Memory B cell (primary cell): ENCODE results near the gene SLC6A5.

ENCODE experiments used
- ATAC-seq: fragments of 150-1000 bp; cut with Tn5 transposase; 2 replicates; pipeline ENCODE4 v1.10.0; 2021; ENCODE audit warnings: low read depth, mild to moderate bottlenecking, moderate library complexity
- DNase-seq, 2 donors: peaks; one replicate each; pipeline ENCODE4 v3.0.0; 2022; ENCODE audit warnings: low spot score in 2 of 2
- H3K27ac Mint-ChIP-seq: one replicate; pipeline ENCODE4 v1.8.0; 2022; ENCODE audit warnings: mild to moderate bottlenecking, moderate library complexity, mixed read lengths
- H3K27me3 Mint-ChIP-seq: one replicate; pipeline ENCODE4 v1.8.0; 2022; ENCODE audit warnings: mixed read lengths
- H3K36me3 Mint-ChIP-seq: one replicate; pipeline ENCODE4 v1.8.0; 2022; ENCODE audit warnings: mild to moderate bottlenecking, mixed read lengths
- H3K4me1 Mint-ChIP-seq: one replicate; pipeline ENCODE4 v1.8.0; 2022; ENCODE audit warnings: mixed read lengths
- H3K4me3 Mint-ChIP-seq: one replicate; pipeline ENCODE4 v1.8.0; 2022; ENCODE audit warnings: mild to moderate bottlenecking, moderate library complexity, mixed read lengths
- H3K9me3 Mint-ChIP-seq: one replicate; pipeline ENCODE4 v1.8.0; 2022; ENCODE audit warnings: mixed read lengths

The SLC6A5 gene

DNA sequence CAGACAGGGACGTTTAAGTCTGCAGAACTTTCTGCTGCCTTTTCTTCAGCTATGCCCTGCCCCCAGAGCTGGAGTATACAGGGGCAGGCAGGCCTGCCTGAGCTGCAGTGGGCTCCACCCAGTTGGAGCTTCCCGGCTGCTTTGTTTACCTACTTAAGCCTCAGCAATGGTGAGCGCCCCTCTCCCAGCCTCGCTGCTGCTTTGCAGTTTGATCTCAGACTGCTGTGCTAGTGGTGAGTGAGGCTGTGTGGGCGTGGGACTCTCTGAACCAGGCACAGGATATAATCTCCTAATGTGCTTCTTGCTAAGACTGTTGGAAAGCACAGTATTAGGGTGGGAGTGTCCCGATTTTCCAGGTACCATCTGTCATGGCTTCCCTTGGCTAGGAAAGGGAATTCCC, 108.5 kb downstream of the SLC6A5 start:
- H3K4me1 Mint-ChIP-seq, result no peaks in the 10 kb centered on the region
- H3K36me3 Mint-ChIP-seq, result no peaks in the 10 kb centered on the region
- H3K27me3 Mint-ChIP-seq, result no peaks in the 10 kb centered on the region
- peaks cover 9% of the 10 kb centered on the region for H3K9me3 Mint-ChIP-seq
- no peak overlapping the region for H3K27ac Mint-ChIP-seq
- no peak overlapping the region for H3K4me3 Mint-ChIP-seq
- no peak for ATAC-seq
- DNase-seq, result no peak
